Endothelial cell of umbilical vein (primary cell): Measurements from ENCODE around the gene SENP7. TPM values are rescaled to one million over a fixed set of nuclear protein-coding genes. Genes with fewer than 3 reads are reported as not detected.

Experiments
- BruUV-seq: library from RNA; stranded (reverse); fragments of 400-500 nt; replicated peaks from 2 replicates; lab custom pipeline; 2021; lab: Mats Ljungman, UMichigan
- CTCF ChIA-PET: fragments of 300-600, 350-600 bp; sonication (Branson Sonifier 250); formaldehyde crosslinking; loops from one replicate; lab custom pipeline; 2021; ENCODE audit warnings: antibody characterized with exemption, inconsistent platforms; lab: Charles Lee
- POLR2A ChIA-PET: fragments of 300-600, 350-600 bp; sonication (Branson Sonifier 250); formaldehyde crosslinking; loops from one replicate; lab custom pipeline; 2021; ENCODE audit warnings: antibody characterized with exemption, inconsistent platforms; lab: Charles Lee
- DNase-seq: peaks from one replicate; pipeline ENCODE4 v3.0.0-alpha.2; 2011; ENCODE audit warnings: low read depth, low spot score
- FAIRE-seq: peaks from 2 replicates; lab custom pipeline; 2011; peaks lifted over from hg19 to GRCh38; lab: Jason Lieb, UNC
- H2AFZ ChIP-seq: 2 replicates; pipeline ENCODE4 v1.6.0; 2012; ENCODE audit warnings: low read depth, low read length, control low read depth, inconsistent platforms
- H3K27ac ChIP-seq: 2 replicates; pipeline ENCODE4 v1.5.1; 2011; ENCODE audit warnings: low read depth, mild to moderate bottlenecking, control low read depth, low read length, moderate library complexity; ENCODE audit not compliant: insufficient read depth
- H3K27me3 ChIP-seq, 2 experiments: 2 replicates each; pipeline versions ENCODE4 v1.6.0 to v1.6.1; 2011; ENCODE audit warnings: low read length in 2 of 2, mixed read lengths in 1 of 2; ENCODE audit not compliant: control insufficient read depth in 2 of 2, insufficient read depth in 2 of 2
- H3K36me3 ChIP-seq, 2 experiments: 2 replicates in 1 of 2; 3 replicates in 1 of 2; pipeline ENCODE4 v1.5.1; 2011; ENCODE audit warnings: low read length in 2 of 2, mild to moderate bottlenecking in 1 of 2, moderate library complexity in 1 of 2; ENCODE audit not compliant: control insufficient read depth in 2 of 2, insufficient read depth in 2 of 2; ENCODE audit errors: extremely low read depth in 1 of 2
- H3K4me1 ChIP-seq: 3 replicates; pipeline ENCODE4 v1.5.1; 2011; ENCODE audit warnings: mild to moderate bottlenecking, low read length; ENCODE audit not compliant: control insufficient read depth, insufficient read depth; ENCODE audit errors: extremely low read depth
- H3K4me2 ChIP-seq: 2 replicates; pipeline ENCODE4 v1.6.1; 2011; ENCODE audit warnings: low read length, control low read depth, mixed read lengths; ENCODE audit not compliant: insufficient read depth
- H3K4me3 ChIP-seq, 3 experiments: fragments of 200-600 bp in 1 of 3; sonication (generic), shearing (Covaris generic) in 1 of 3; replicated peaks in 1 of 3; 2 replicates each; pipeline ENCODE4 v1.5.1; 2011 to 2016; ENCODE audit warnings: control low read depth in 3 of 3, low read length in 3 of 3, mild to moderate bottlenecking in 2 of 3, inconsistent platforms in 1 of 3, low read depth in 1 of 3, moderate library complexity in 1 of 3; ENCODE audit not compliant: insufficient read depth in 1 of 3
- H3K79me2 ChIP-seq: 2 replicates; pipeline ENCODE4 v1.6.0; 2012; ENCODE audit warnings: low read length, inconsistent platforms; ENCODE audit not compliant: control insufficient read depth, insufficient read depth
- H3K9ac ChIP-seq: replicated peaks from 2 replicates; pipeline ENCODE3; 2011; ENCODE audit warnings: low read length, control low read depth; ENCODE audit not compliant: insufficient read depth; ENCODE audit errors: extremely low read depth
- H3K9me1 ChIP-seq: replicated peaks from 3 replicates; pipeline ENCODE4 v1.6.0; 2011; ENCODE audit warnings: mild to moderate bottlenecking, low read length; ENCODE audit not compliant: control insufficient read depth, insufficient read depth; ENCODE audit errors: extremely low read depth
- H3K9me3 ChIP-seq: replicated peaks from 2 replicates; pipeline ENCODE4 v1.5.1; 2012; ENCODE audit warnings: low read length, inconsistent platforms; ENCODE audit not compliant: control insufficient read depth, insufficient read depth
- H4K20me1 ChIP-seq: replicated peaks from 2 replicates; pipeline ENCODE3; 2011; ENCODE audit warnings: mild to moderate bottlenecking, low read length; ENCODE audit not compliant: control insufficient read depth, insufficient read depth; ENCODE audit errors: extremely low read depth
- EZH2 ChIP-seq: IDR thresholded peaks from 2 replicates; pipeline ENCODE4 v1.6.1; 2012; ENCODE audit warnings: borderline replicate concordance, low read depth, mild to moderate bottlenecking, moderate library complexity, low read length, inconsistent platforms; ENCODE audit not compliant: severe bottlenecking
- FOS ChIP-seq: IDR thresholded peaks from 2 replicates; pipeline ENCODE4 v1.6.1; 2011; ENCODE audit warnings: mild to moderate bottlenecking, low read length, moderate library complexity, borderline replicate concordance; ENCODE audit not compliant: insufficient read depth
- GATA2 ChIP-seq: IDR thresholded peaks from 2 replicates; pipeline ENCODE4 v1.7.0; 2011; ENCODE audit warnings: low read depth, mild to moderate bottlenecking, moderate library complexity, mixed read lengths, low read length; ENCODE audit not compliant: insufficient read length, insufficient read depth
- JUN ChIP-seq: IDR thresholded peaks from 2 replicates; pipeline ENCODE4 v1.6.1; 2011; ENCODE audit warnings: borderline replicate concordance, low read depth; ENCODE audit not compliant: insufficient read length, insufficient read depth
- MYC ChIP-seq: IDR thresholded peaks from one replicate; pipeline ENCODE4 v1.6.1; 2011; ENCODE audit warnings: mild to moderate bottlenecking, low read depth, low read length
- POLR2A ChIP-seq: IDR thresholded peaks from 2 replicates; pipeline ENCODE4 v1.6.1; 2012; ENCODE audit warnings: low read depth, mild to moderate bottlenecking, control low read depth, low read length
- POLR2AphosphoS5 ChIP-seq: IDR thresholded peaks from 2 replicates; pipeline ENCODE4 v1.6.1; 2012; ENCODE audit warnings: low read depth, mild to moderate bottlenecking, control low read depth, low read length, moderate library complexity; ENCODE audit not compliant: insufficient read depth
- dilution Hi-C: fragments of 300-500 bp; cut with MboI; formaldehyde crosslinking; loops from one replicate; pipeline ENCODE4 v1.15.0; 2019; ENCODE audit warnings: low sequenced_read_pairs; ENCODE audit not compliant: extremely low pct_ligation_motif_present
- intact Hi-C: fragments of 100-400 bp; cut with micrococcal nuclease; formaldehyde crosslinking; loops from one replicate; pipeline ENCODE4 v1.10.0; 2022
- polyA plus RNA-seq, 4 experiments: library from polyadenylated mRNA; depleted of rRNA in 3 of 4; stranded (reverse) in 3 of 4; unstranded in 1 of 4; fragments of >200 nt; gene quantifications; 2 replicates each; pipeline versions ENCODE4 v1.2.1 to v1.2.3, GENCODE V29; 2011 to 2012; ENCODE audit warnings: missing spikeins in 1 of 4
- total RNA-seq: library from RNA; stranded (reverse); gene quantifications from 2 replicates; pipeline ENCODE4 v1.2.3, GENCODE V29; 2021
- TF ChIP-seq, protein P1 (sequence below): IDR thresholded peaks from 2 replicates; pipeline ENCODE4 v1.6.1; 2011; ENCODE audit not compliant: insufficient read depth, insufficient read length
- TF ChIP-seq, protein P2 (sequence below), 2 donors: IDR thresholded peaks; 1 replicate in 1 of 2; 2 replicates in 1 of 2; pipeline ENCODE4 v1.5.1; 2011; ENCODE audit warnings: low read length in 2 of 2, mild to moderate bottlenecking in 2 of 2, moderate library complexity in 2 of 2, control low read depth in 1 of 2, inconsistent platforms in 1 of 2, low read depth in 1 of 2; ENCODE audit not compliant: insufficient read depth in 1 of 2; ENCODE audit errors: extremely low read depth in 1 of 2

The SENP7 gene
- total and polyA plus RNA-seq, 2 donors (not counting 3 experiments of a cell fraction or from before 2014, with no cell fraction given) = 5.1 to 18.7 TPM

DNA sequence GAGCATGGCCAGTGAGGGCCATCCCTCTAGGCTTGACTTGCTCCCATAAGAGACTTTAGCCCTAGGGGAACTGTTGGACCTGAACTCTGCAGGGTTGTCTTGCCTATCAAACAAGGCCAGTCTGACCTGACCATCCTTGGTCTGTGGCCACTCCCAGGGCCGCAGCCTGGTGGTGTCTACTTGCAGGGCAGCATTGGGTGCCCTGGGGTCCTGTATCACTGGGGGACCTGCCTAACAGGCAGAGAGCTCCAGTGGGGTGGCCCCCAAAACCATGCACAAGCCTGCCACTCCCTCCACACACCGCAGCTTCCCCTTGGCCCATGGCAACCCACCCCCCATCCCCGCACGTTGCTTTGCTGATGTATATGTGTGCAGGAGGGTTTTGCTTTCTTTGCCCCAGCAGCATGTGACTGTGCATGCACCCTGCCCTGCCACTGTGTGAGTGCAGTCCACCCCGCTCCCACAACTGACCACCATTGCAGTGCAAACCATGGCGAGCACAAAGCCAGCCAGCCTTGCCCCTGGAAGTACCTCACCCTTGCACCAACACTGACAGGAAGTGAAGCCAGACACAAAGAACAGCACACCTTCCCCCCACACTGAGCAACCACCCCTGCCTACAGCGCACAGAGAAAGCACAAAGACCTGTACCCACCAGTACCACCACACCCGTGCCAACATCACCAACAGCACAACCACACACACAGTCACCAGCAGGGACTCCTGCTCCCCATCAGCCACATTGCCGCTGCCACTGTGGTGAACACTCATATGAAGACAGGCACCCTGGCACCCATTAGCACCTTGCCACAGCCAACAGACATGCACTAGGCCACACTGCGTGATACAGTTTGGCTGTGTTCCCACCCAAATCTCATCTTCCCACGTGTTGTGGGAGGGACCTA lies 88.8 kb downstream of the SENP7 start:
- FAIRE-seq (no peak), DNase-seq (no peak)
- no peaks in the 10 kb centered on the region for H3K36me3 ChIP-seq
- no peak overlapping the region for H3K9ac ChIP-seq
- H3K79me2 ChIP-seq = peaks cover 2% of the 10 kb centered on the region
- no peaks in the 10 kb centered on the region for H3K9me1 ChIP-seq
- no peaks in the 10 kb centered on the region for H3K9me3 ChIP-seq
- H2AFZ ChIP-seq = no peak overlapping the region
- no peak overlapping the region for H3K4me3 ChIP-seq
- H4K20me1 ChIP-seq = no peaks in the 10 kb centered on the region
- H3K4me1 ChIP-seq = no peaks in the 10 kb centered on the region
- BruUV-seq = no TSS peak
- intact Hi-C loops = no loop called here
- no peaks in the 10 kb centered on the region for H3K27me3 ChIP-seq
- POLR2A ChIA-PET = no interaction called here
- CTCF ChIA-PET = no interaction called here
- dilution Hi-C loops = no loop called here
- no peak overlapping the region for H3K4me2 ChIP-seq
- no peak overlapping the region for H3K27ac ChIP-seq
- TF ChIP-seq, protein P1, sequence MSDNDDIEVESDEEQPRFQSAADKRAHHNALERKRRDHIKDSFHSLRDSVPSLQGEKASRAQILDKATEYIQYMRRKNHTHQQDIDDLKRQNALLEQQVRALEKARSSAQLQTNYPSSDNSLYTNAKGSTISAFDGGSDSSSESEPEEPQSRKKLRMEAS = no peak
- TF ChIP-seq MYC (no peak), POLR2A (no peak), FOS (no peak), JUN (no peak), GATA2 (no peak), POLR2AphosphoS5 (no peak), EZH2 (no peak)
- TF ChIP-seq, protein P2, sequence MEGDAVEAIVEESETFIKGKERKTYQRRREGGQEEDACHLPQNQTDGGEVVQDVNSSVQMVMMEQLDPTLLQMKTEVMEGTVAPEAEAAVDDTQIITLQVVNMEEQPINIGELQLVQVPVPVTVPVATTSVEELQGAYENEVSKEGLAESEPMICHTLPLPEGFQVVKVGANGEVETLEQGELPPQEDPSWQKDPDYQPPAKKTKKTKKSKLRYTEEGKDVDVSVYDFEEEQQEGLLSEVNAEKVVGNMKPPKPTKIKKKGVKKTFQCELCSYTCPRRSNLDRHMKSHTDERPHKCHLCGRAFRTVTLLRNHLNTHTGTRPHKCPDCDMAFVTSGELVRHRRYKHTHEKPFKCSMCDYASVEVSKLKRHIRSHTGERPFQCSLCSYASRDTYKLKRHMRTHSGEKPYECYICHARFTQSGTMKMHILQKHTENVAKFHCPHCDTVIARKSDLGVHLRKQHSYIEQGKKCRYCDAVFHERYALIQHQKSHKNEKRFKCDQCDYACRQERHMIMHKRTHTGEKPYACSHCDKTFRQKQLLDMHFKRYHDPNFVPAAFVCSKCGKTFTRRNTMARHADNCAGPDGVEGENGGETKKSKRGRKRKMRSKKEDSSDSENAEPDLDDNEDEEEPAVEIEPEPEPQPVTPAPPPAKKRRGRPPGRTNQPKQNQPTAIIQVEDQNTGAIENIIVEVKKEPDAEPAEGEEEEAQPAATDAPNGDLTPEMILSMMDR (IDR thresholded peaks at IDR 0.05; ENCODE audit: extremely low read depth in 1 of 2, insufficient read depth in 1 of 2, low read depth in 1 of 2, low read length in 2 of 2) = no peak
